Testis (tissue), 3 donors: ENCODE measurements around the gene CACNA2D3. TPM values are rescaled to one million over a fixed set of nuclear protein-coding genes. Genes with fewer than 3 reads are reported as not detected.

Source experiments
- DNase-seq: peaks from one replicate; pipeline ENCODE4 v3.0.0-alpha.2; 2019
- H3K27ac ChIP-seq, 2 donors: fragments of 200-600 bp; sonication (generic); one replicate each; pipeline ENCODE4 v1.5.1; 2019
- H3K27me3 ChIP-seq: fragments of 200-600 bp; sonication (generic); one replicate; pipeline ENCODE4 v1.5.1; 2019
- H3K36me3 ChIP-seq: fragments of 200-600 bp; sonication (generic); one replicate; pipeline ENCODE4 v1.5.1; 2017; ENCODE audit warnings: low read depth; ENCODE audit errors: missing control alignments
- H3K4me1 ChIP-seq: fragments of 200-600 bp; sonication (generic); one replicate; pipeline ENCODE4 v1.5.1; 2019
- H3K4me3 ChIP-seq, 2 donors: fragments of 200-600 bp; sonication (generic); one replicate each; pipeline ENCODE4 v1.5.1; 2017 to 2019
- H3K9me3 ChIP-seq: fragments of 200-600 bp; sonication (generic); one replicate; pipeline ENCODE4 v1.5.1; 2017
- CTCF ChIP-seq, 3 experiments: fragments of 450-650 bp in 2 of 3; fragments of 200-600 bp in 1 of 3; sonication (generic) in 1 of 3; IDR thresholded peaks; one replicate each; pipeline ENCODE4 v1.5.1; 2016 to 2019; ENCODE audit warnings: antibody characterized with exemption in 3 of 3, mild to moderate bottlenecking in 2 of 3, moderate library complexity in 1 of 3
- POLR2A ChIP-seq: fragments of 450-650 bp; IDR thresholded peaks from one replicate; pipeline ENCODE4 v1.6.1; 2017; ENCODE audit warnings: antibody characterized with exemption, mild to moderate bottlenecking, moderate library complexity
- WGBS, 2 donors: methylation state at CpG; one replicate each; pipeline ENCODE4 v1.1.5; 2018; 5-methylcytosine and 5-hydroxymethylcytosine counted together
- intact Hi-C: fragments of 100-400 bp; cut with DNase I; formaldehyde crosslinking; loops from one replicate; pipeline ENCODE4 v1.15.1; 2023; ENCODE audit warnings: low total_unique reads
- polyA plus RNA-seq: library from polyadenylated mRNA; stranded (reverse); fragments of 350-450 nt; fragmentation: Illumina TruSeq; extraction: RNeasy Lipid Tissue Mini Kit (QIAGEN cat#74804); gene quantifications from one replicate; pipeline ENCODE4 v1.2.3, GENCODE V29; 2014; ENCODE audit warnings: low read depth, low replicate concordance; ENCODE audit not compliant: insufficient read depth
- total RNA-seq, 2 donors: library from RNA; depleted of rRNA; stranded (reverse); fragments of >200 nt; gene quantifications; one replicate each; pipeline ENCODE4 v1.2.3, GENCODE V29; 2016

CACNA2D3 gene
- total and polyA plus RNA-seq, 3 donors from 2014 or later = 10.1 to 16.5 (median 11.2) TPM

DNA sequence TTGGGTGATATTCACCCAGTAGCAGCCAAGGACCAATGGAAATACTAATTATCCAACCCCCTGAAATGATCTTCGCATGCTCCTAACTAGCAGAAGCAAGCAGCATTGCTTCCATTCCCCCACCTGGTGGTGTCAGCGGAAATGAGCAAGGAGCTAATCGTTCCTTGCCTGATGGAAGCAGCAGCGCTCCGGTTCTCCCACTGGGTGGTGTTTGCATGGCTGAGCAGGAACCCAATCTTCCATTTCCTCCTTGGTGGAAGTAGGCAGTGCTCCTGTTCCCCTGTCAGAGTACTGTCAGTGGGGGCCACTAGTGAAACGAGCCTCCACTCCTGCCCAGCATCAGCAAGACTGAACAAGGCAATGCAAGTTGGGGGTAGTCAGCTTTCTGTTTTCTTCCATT lies 311.5 kb downstream of the CACNA2D3 start:
- Histone ChIP-seq H3K4me3 (no peak overlapping the region), H3K9me3 (no peaks in the 10 kb centered on the region), H3K27me3 (no peaks in the 10 kb centered on the region), H3K36me3 (no peaks in the 10 kb centered on the region), H3K4me1 (no peaks in the 10 kb centered on the region), H3K27ac (no peak overlapping the region)
- TF ChIP-seq POLR2A (no peak), CTCF (IDR thresholded peaks at IDR 0.05) (peak in 1 of 3 experiments; percentile 12)
- intact Hi-C loops = no loop called here
- no peak for DNase-seq
- 67 to 81% methylated on average over 5 to 6 of the region's 6 CpGs for WGBS, 2 donors

DNA sequence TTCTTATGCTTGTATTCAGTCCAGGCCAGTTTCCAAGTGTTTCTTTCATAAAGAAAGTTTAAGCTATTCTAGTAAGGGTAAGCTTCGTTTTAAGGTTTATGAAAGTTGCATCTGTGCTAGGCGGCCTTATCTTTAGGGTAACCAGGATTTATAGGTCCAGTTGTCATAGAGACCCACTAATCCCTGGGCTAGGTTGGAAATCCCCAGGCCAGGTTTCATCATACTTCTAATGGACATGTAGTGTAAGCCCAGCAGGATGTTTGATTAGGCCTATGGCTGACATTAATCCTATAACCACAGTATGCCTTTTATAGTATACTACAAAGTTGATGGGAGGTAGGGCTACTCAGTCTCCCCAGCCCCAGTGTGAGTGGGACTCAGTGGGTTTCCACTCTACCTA lies 312.4 kb downstream of the CACNA2D3 start:
- no peak for DNase-seq
- Histone ChIP-seq H3K27me3 (no peaks in the 10 kb centered on the region), H3K9me3 (no peaks in the 10 kb centered on the region), H3K36me3 (no peaks in the 10 kb centered on the region), H3K27ac (no peak overlapping the region), H3K4me3 (no peak overlapping the region), H3K4me1 (no peaks in the 10 kb centered on the region)
- TF ChIP-seq POLR2A (no peak), CTCF (IDR thresholded peaks at IDR 0.05) (no peak)
- intact Hi-C loops = no loop called here
- 93 to 98% methylated on average over 2 of the region's 2 CpGs for WGBS, 2 donors

- no peak overlapping the region for H3K27ac ChIP-seq
- no peaks in the 10 kb centered on the region for H3K4me1 ChIP-seq
- no peak overlapping the region for H3K4me3 ChIP-seq
- intact Hi-C loops = no loop called here
- no peak for DNase-seq
- H3K9me3 ChIP-seq = no peaks in the 10 kb centered on the region
- no peak for TF ChIP-seq POLR2A
- TF ChIP-seq CTCF (IDR thresholded peaks at IDR 0.05) = no peak
- 57 to 74% methylated on average over 2 of the region's 2 CpGs for WGBS, 2 donors
- no peaks in the 10 kb centered on the region for H3K36me3 ChIP-seq
- H3K27me3 ChIP-seq = no peaks in the 10 kb centered on the region
Measured at GRCh38 chr3:54437271-54437670, 314.9 kb downstream of the CACNA2D3 start.

DNA sequence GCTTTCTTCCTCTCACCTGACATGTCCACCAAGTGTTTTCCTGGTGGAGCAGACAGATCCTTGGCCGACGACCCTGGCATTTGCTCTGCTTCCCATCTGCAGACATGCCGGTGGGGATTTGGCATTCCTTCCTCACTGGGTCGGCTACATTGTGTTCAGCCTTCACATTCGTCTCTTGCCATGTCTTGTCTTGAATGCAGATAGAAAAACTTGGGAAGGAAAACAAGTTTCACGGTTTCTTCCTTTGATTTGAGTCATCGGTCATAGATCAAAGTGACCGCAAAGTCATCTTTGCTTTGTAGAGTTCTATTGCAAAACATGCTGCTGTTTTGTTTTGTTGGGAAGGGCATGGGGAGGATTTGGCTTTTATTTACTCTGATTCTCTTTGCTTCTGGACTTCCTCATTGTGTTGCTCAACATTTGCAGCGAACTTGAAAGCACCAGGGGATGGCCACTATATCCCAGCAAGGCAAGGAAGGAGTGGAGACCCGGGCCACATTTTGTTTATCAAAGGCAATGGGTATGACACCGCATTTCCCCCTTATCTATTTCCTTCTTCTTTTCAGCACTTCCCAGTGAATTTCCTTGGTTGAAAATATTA lies 321.3 kb downstream of the CACNA2D3 start:
- intact Hi-C loops = no loop called here
- Histone ChIP-seq H3K27me3 (no peaks in the 10 kb centered on the region), H3K27ac (no peak overlapping the region), H3K36me3 (no peaks in the 10 kb centered on the region), H3K4me1 (no peaks in the 10 kb centered on the region), H3K9me3 (no peaks in the 10 kb centered on the region), H3K4me3 (no peak overlapping the region)
- no peak for TF ChIP-seq CTCF (IDR thresholded peaks at IDR 0.05)
- DNase-seq = no peak
- 77 to 79% methylated on average over 11 of the region's 11 CpGs for WGBS, 2 donors

- H3K9me3 ChIP-seq = no peaks in the 10 kb centered on the region
- H3K4me1 ChIP-seq = no peaks in the 10 kb centered on the region
- WGBS, 2 donors = 68 to 73% methylated on average over 1 of the region's 1 CpG
- intact Hi-C loops = no loop called here
- H3K4me3 ChIP-seq = no peak overlapping the region
- H3K36me3 ChIP-seq = no peaks in the 10 kb centered on the region
- H3K27me3 ChIP-seq = no peaks in the 10 kb centered on the region
- no peak overlapping the region for H3K27ac ChIP-seq
- TF ChIP-seq CTCF (IDR thresholded peaks at IDR 0.05) (no peak), POLR2A (no peak)
- no peak for DNase-seq
Measured at GRCh38 chr3:54445630-54446029, 323.3 kb downstream of the CACNA2D3 start.
